ENCODE measurements around the gene CHCHD3.

CHCHD3 gene

GRCh38 chr7:133118261-133118660, 36.4 kb upstream of the CHCHD3 start:
- H3K4me3 ChIP-seq (ENCODE audit: low read depth, low read length) = no peak overlapping the region
- no peak for TF ChIP-seq CTCF (IDR thresholded peaks at IDR 0.05; ENCODE audit: low read depth, low read length, missing control alignments)
- no peak for DNase-seq (ENCODE audit: low read depth)
- in situ Hi-C loops (cut with HindIII; ENCODE audit: low sequenced_read_pairs) = no loop called here

- TF ChIP-seq CTCF (IDR thresholded peaks at IDR 0.05; ENCODE audit: low read depth, low read length, missing control alignments) = no peak
- H3K4me3 ChIP-seq (ENCODE audit: low read depth, low read length) = no peak overlapping the region
- no peak for DNase-seq (ENCODE audit: low read depth)
- in situ Hi-C loops (cut with HindIII; ENCODE audit: low sequenced_read_pairs) = no loop called here
Observed at GRCh38 chr7:133117452-133117851, 35.6 kb upstream of the CHCHD3 start.

- TF ChIP-seq CTCF (IDR thresholded peaks at IDR 0.05; ENCODE audit: low read depth, low read length, missing control alignments) = no peak
- in situ Hi-C loops (cut with HindIII; ENCODE audit: low sequenced_read_pairs) = no loop called here
- H3K4me3 ChIP-seq (ENCODE audit: low read depth, low read length) = no peak overlapping the region
- no peak for DNase-seq (ENCODE audit: low read depth)
Observed at GRCh38 chr7:133115596-133115995, 33.7 kb upstream of the CHCHD3 start.

- DNase-seq (ENCODE audit: low read depth) = no peak
- no peak for TF ChIP-seq CTCF (IDR thresholded peaks at IDR 0.05; ENCODE audit: low read depth, low read length, missing control alignments)
- in situ Hi-C loops (cut with HindIII; ENCODE audit: low sequenced_read_pairs) = no loop called here
- H3K4me3 ChIP-seq (ENCODE audit: low read depth, low read length) = no peak overlapping the region
Observed at GRCh38 chr7:133114519-133114918, 32.6 kb upstream of the CHCHD3 start.

- in situ Hi-C loops (cut with HindIII; ENCODE audit: low sequenced_read_pairs) = no loop called here
- DNase-seq (ENCODE audit: low read depth) = no peak
- no peak overlapping the region for H3K4me3 ChIP-seq (ENCODE audit: low read depth, low read length)
- TF ChIP-seq CTCF (IDR thresholded peaks at IDR 0.05; ENCODE audit: low read depth, low read length, missing control alignments) = no peak
Observed at GRCh38 chr7:133112976-133113375, 31.1 kb upstream of the CHCHD3 start.

- no peak for DNase-seq (ENCODE audit: low read depth)
- in situ Hi-C loops (cut with HindIII; ENCODE audit: low sequenced_read_pairs) = no loop called here
- TF ChIP-seq CTCF (IDR thresholded peaks at IDR 0.05; ENCODE audit: low read depth, low read length, missing control alignments) = no peak
- no peak overlapping the region for H3K4me3 ChIP-seq (ENCODE audit: low read depth, low read length)
Observed at GRCh38 chr7:133112335-133112734, 30.4 kb upstream of the CHCHD3 start.

- no peak for DNase-seq (ENCODE audit: low read depth)
- in situ Hi-C loops (cut with HindIII; ENCODE audit: low sequenced_read_pairs) = no loop called here
- no peak overlapping the region for H3K4me3 ChIP-seq (ENCODE audit: low read depth, low read length)
- TF ChIP-seq CTCF (IDR thresholded peaks at IDR 0.05; ENCODE audit: low read depth, low read length, missing control alignments) = no peak
Observed at GRCh38 chr7:133110312-133110711, 28.4 kb upstream of the CHCHD3 start.

Data from astrocyte of the cerebellum (primary cell).